Activated CD4-positive, alpha-beta T cell treated with anti-CD3 and anti-CD28 coated beads, Interleukin-2, amount 10 ng/mL, durations not matched to agents 7 days and 5 days (primary cell): ENCODE results near the gene RPL7A. TPM values are rescaled to one million over a fixed set of nuclear protein-coding genes. Genes with fewer than 3 reads are reported as not detected.
"Not testable (repeated sequence)": the region's sequence is repeated elsewhere in the genome, so short reads cannot be mapped to it uniquely, and the experiment has no call there.

Experiments used
- CTCF ChIA-PET: fragments of 350-600 bp; sonication (Branson Sonifier 250); formaldehyde crosslinking; loops from one replicate; lab custom pipeline; 2021; ENCODE audit warnings: antibody characterized with exemption; lab: Charles Lee
- POLR2A ChIA-PET: fragments of 350-600 bp; sonication (Branson Sonifier 250); formaldehyde crosslinking; loops from one replicate; lab custom pipeline; 2021; ENCODE audit warnings: antibody characterized with exemption; lab: Charles Lee
- DNase-seq: peaks from one replicate; pipeline ENCODE4 v3.0.0-alpha.2; 2020
- H3K27ac Mint-ChIP-seq: one replicate; pipeline ENCODE4 v1.8.0; 2021; ENCODE audit warnings: mild to moderate bottlenecking, moderate library complexity, mixed read lengths
- H3K27me3 Mint-ChIP-seq: one replicate; pipeline ENCODE4 v1.8.0; 2021; ENCODE audit warnings: mixed read lengths
- H3K36me3 Mint-ChIP-seq: one replicate; pipeline ENCODE4 v1.8.0; 2021; ENCODE audit warnings: low read depth, mixed read lengths
- H3K4me1 Mint-ChIP-seq: one replicate; pipeline ENCODE4 v1.8.0; 2021; ENCODE audit warnings: mixed read lengths
- H3K4me3 Mint-ChIP-seq: one replicate; pipeline ENCODE4 v1.8.0; 2021; ENCODE audit warnings: mild to moderate bottlenecking, moderate library complexity, mixed read lengths
- H3K9me3 Mint-ChIP-seq: one replicate; pipeline ENCODE4 v1.8.0; 2021; ENCODE audit warnings: mixed read lengths
- total RNA-seq, 2 experiments: library from RNA; stranded (reverse); gene quantifications; one replicate each; pipeline ENCODE4 v1.2.3, GENCODE V29; 2021

The RPL7A gene
- total RNA-seq, 2 experiments from 2014 or later: 1,880 to 1,928 TPM

DNA sequence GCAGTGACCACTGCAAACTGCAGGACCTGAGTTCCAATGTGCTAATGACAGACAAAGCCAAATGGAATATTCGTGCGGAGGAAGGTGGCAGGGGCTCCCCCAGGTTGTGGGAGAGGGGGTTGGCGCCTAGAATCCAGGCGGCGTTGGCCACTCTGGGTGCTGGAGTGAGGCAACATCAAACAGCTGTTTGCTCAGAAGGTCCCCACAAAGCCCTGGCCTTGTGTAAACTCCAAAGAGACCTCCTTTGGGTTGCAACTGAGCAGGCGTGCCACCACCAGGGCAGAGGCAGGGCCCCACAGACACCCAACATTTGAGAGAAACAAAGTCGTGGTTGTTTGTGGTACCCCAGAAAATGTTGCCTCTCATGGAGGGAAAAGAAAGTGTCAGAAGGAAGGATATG is 42.7 kb downstream of the RPL7A start:
- H3K36me3 Mint-ChIP-seq: no peaks in the 10 kb centered on the region

DNA sequence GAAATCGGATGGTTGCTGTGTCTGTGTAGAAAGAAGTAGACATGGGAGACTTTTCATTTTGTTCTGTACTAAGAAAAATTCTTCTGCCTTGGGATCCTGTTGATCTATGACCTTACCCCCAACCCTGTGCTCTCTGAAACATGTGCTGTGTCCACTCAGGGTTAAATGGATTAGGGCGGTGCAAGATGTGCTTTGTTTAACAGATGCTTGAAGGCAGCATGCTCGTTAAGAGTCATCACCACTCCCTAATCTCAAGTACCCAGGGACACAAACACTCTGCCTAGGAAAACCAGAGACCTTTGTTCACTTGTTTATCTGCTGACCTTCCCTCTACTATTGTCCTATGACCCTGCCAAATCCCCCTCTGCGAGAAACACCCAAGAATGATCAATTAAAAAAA is 43.4 kb downstream of the RPL7A start:
- H3K27me3 Mint-ChIP-seq, H3K9me3 Mint-ChIP-seq, DNase-seq, H3K36me3 Mint-ChIP-seq, H3K4me3 Mint-ChIP-seq, POLR2A ChIA-PET, H3K4me1 Mint-ChIP-seq, CTCF ChIA-PET, H3K27ac Mint-ChIP-seq: not testable (repeated sequence)

More for the DNA sequence above, 42.7 kb downstream of the RPL7A start:
- CTCF ChIA-PET: no interaction called here
- Mint-ChIP-seq H3K27ac (no peak overlapping the region), H3K27me3 (no peaks in the 10 kb centered on the region), H3K4me1 (no peaks in the 10 kb centered on the region), H3K9me3 (no peaks in the 10 kb centered on the region), H3K4me3 (no peak overlapping the region)
- POLR2A ChIA-PET: no interaction called here
- DNase-seq: no peak

DNA sequence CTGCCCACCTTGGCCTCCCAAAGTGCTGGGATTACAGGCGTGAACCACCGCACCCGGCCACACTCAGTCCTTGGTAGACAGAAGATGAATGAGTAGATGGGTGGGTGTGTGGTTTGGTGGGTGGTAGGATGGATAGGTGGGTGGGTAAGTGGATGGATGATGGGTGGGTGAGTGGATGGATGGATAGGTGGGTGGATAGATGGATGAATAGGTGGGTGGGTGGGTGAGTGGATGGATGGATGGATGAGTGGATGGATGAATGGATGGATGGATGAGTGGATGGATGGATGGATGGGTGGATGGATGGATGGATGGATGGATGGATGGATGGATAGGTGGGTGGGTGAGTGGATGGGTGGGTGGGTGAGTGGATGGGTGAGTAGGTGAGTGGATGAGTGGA is 44.3 kb downstream of the RPL7A start:
- H3K27me3 Mint-ChIP-seq, CTCF ChIA-PET, H3K36me3 Mint-ChIP-seq, H3K4me3 Mint-ChIP-seq, DNase-seq, H3K4me1 Mint-ChIP-seq, H3K27ac Mint-ChIP-seq, POLR2A ChIA-PET, H3K9me3 Mint-ChIP-seq: not testable (repeated sequence)

GRCh38 chr9:133393399-133393798 is 45.4 kb downstream of the RPL7A start:
- Mint-ChIP-seq H3K27ac (no peak overlapping the region), H3K4me3 (no peak overlapping the region), H3K4me1 (no peaks in the 10 kb centered on the region), H3K9me3 (no peaks in the 10 kb centered on the region), H3K27me3 (no peaks in the 10 kb centered on the region), H3K36me3 (no peaks in the 10 kb centered on the region)
- DNase-seq: no peak
- ChIA-PET CTCF (no interaction called here), POLR2A (no interaction called here)

GRCh38 chr9:133394687-133395271 is 46.8 kb downstream of the RPL7A start:
- CTCF ChIA-PET: interaction anchor here (0.8 to 1.7 kb wide), 3 partner anchors 10 to 18 kb away, joined by 4 read pairs; no protein-coding TSS in a partner anchor
- H3K9me3 Mint-ChIP-seq: no peaks in the 10 kb centered on the region
- no peak overlapping the region for H3K4me3 Mint-ChIP-seq
- POLR2A ChIA-PET: no interaction called here
- H3K36me3 Mint-ChIP-seq: no peaks in the 10 kb centered on the region
- no peaks in the 10 kb centered on the region for H3K27me3 Mint-ChIP-seq
- DNase-seq: no peak
- no peak overlapping the region for H3K27ac Mint-ChIP-seq
- no peaks in the 10 kb centered on the region for H3K4me1 Mint-ChIP-seq

DNA sequence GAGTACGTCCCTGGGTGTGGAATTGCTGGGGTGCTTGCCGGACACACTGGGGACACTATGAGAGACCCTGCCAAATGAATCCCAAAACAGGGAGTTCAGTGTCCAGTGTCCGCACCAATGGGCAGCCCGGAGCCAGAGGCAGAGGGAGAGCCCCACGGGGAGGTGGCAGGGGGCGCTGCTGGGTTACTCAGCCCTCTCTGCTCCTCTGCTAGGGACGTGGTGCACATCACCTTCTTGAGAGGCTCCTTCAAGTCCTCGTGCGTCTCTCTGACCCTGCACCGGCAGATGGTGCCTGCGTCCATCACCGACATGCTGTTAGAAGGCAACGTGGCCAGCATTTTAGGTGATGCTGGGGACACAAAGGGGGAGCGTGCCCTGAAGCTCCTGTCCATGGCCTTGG is 48.9 kb downstream of the RPL7A start:
- no peaks in the 10 kb centered on the region for H3K27me3 Mint-ChIP-seq
- DNase-seq: no peak
- ChIA-PET POLR2A (interaction anchor here (0.6 kb wide), 1 partner anchor 238 kb away, joined by 3 read pairs; no protein-coding TSS in a partner anchor), CTCF (interaction anchor here (1.2 to 1.5 kb wide), 2 partner anchors 10 to 19 kb away, joined by 3 to 4 read pairs; no protein-coding TSS in a partner anchor)
- no peaks in the 10 kb centered on the region for H3K9me3 Mint-ChIP-seq
- no peaks in the 10 kb centered on the region for H3K4me1 Mint-ChIP-seq
- no peaks in the 10 kb centered on the region for H3K36me3 Mint-ChIP-seq
- H3K4me3 Mint-ChIP-seq: no peak overlapping the region
- H3K27ac Mint-ChIP-seq: no peak overlapping the region

- Mint-ChIP-seq H3K27me3 (no peaks in the 10 kb centered on the region), H3K36me3 (no peaks in the 10 kb centered on the region), H3K4me1 (no peaks in the 10 kb centered on the region), H3K4me3 (no peak overlapping the region), H3K27ac (no peak overlapping the region), H3K9me3 (no peaks in the 10 kb centered on the region)
- ChIA-PET POLR2A (interaction anchor here (0.6 kb wide), 1 partner anchor 238 kb away, joined by 3 read pairs; no protein-coding TSS in a partner anchor), CTCF (interaction anchor here (1.2 to 1.5 kb wide), 2 partner anchors 11 to 19 kb away, joined by 3 to 4 read pairs; no protein-coding TSS in a partner anchor)
- DNase-seq: no peak
These were observed 49.4 kb downstream of the RPL7A start for GRCh38 chr9:133397370-133397769.

GRCh38 chr9:133397895-133398294 is 49.9 kb downstream of the RPL7A start:
- CTCF ChIA-PET: interaction anchor here (0.7 to 1.5 kb wide), 3 partner anchors 11 to 115 kb away, joined by 3 to 4 read pairs (median 3); no protein-coding TSS in a partner anchor
- no peaks in the 10 kb centered on the region for H3K4me1 Mint-ChIP-seq
- no peaks in the 10 kb centered on the region for H3K36me3 Mint-ChIP-seq
- no peak overlapping the region for H3K27ac Mint-ChIP-seq
- no peak for DNase-seq
- POLR2A ChIA-PET: no interaction called here
- H3K9me3 Mint-ChIP-seq: no peaks in the 10 kb centered on the region
- H3K4me3 Mint-ChIP-seq: no peak overlapping the region
- no peaks in the 10 kb centered on the region for H3K27me3 Mint-ChIP-seq

- no peaks in the 10 kb centered on the region for H3K4me1 Mint-ChIP-seq
- POLR2A ChIA-PET: no interaction called here
These were observed 52.3 kb downstream of the RPL7A start for GRCh38 chr9:133400292-133400691.

More at GRCh38 chr9:133400292-133400691, 52.3 kb downstream of the RPL7A start:
- no peak for DNase-seq
- Mint-ChIP-seq H3K36me3 (peaks cover 5% of the 10 kb centered on the region), H3K27ac (no peak overlapping the region), H3K4me3 (no peak overlapping the region), H3K9me3 (no peaks in the 10 kb centered on the region), H3K27me3 (no peaks in the 10 kb centered on the region)
- CTCF ChIA-PET: interaction anchor here (0.6 to 1.2 kb wide), 3 partner anchors 214 to 1875 kb away, joined by 3 to 4 read pairs (median 3); no protein-coding TSS in a partner anchor

Other genes starting within 250 kb of the RPL7A start
- 10 to 100 TPM; 79.1 to 92.3 TPM for gene RALGDS, start 227.0 kb upstream of the RPL7A start, total RNA-seq
- gene GBGT1, start 184.3 kb upstream of the RPL7A start, total RNA-seq: 1 to 10 TPM; 2.4 to 2.7 TPM
- gene OBP2B, start 139.0 kb upstream of the RPL7A start, total RNA-seq: not detected
- under 1 TPM; 0.27 to 0.56 TPM for gene ABO, start 73.0 kb upstream of the RPL7A start, total RNA-seq
- 10 to 100 TPM; 14.2 to 17.3 TPM for gene SURF6, start 12.0 kb upstream of the RPL7A start, total RNA-seq
- 10 to 100 TPM; 25.6 to 27.2 TPM for gene MED22, start 87 bp upstream of the RPL7A start, total RNA-seq
- gene SURF1, start 8.3 kb downstream of the RPL7A start, total RNA-seq: 10 to 100 TPM; 39.4 to 48.9 TPM
- gene SURF2, start 8.3 kb downstream of the RPL7A start, total RNA-seq: 10 to 100 TPM; 14.8 to 16.0 TPM
- 100 to 1,000 TPM; 147 to 164 TPM for gene SURF4, start 27.8 kb downstream of the RPL7A start, total RNA-seq
- gene STKLD1, start 28.1 kb downstream of the RPL7A start, total RNA-seq: 1 to 10 TPM in 1 of 2 experiments, under 1 TPM in 1; 0.65 to 2.0 TPM
- gene REXO4, start 69.8 kb downstream of the RPL7A start, total RNA-seq: 10 to 100 TPM; 21.2 to 24.1 TPM
- 1 to 10 TPM; 2.3 to 3.0 TPM for gene ADAMTS13, start 74.1 kb downstream of the RPL7A start, total RNA-seq
- 1 to 10 TPM in 1 of 2 experiments, under 1 TPM in 1; 0.75 to 1.3 TPM for gene CACFD1, start 111.8 kb downstream of the RPL7A start, total RNA-seq
- 1 to 10 TPM; 1.6 to 2.0 TPM for gene SLC2A6, start 130.9 kb downstream of the RPL7A start, total RNA-seq
- not detected for gene MYMK, start 176.7 kb downstream of the RPL7A start, total RNA-seq
- not detected for gene ADAMTSL2, start 186.5 kb downstream of the RPL7A start, total RNA-seq